HG02610 (cell line): ENCODE data around the gene ST7.
A peak's percentile ranks its signal among the peaks of the same experiment; 100 is the strongest.
"Not testable (repeated sequence)": the region's sequence is repeated elsewhere in the genome, so short reads cannot be mapped to it uniquely, and the experiment has no call there.

Source experiments
- ATAC-seq: cut with Tn5 transposase; IDR thresholded peaks from one replicate; pipeline ENCODE4 v1.9.1; 2021; ENCODE audit warnings: mild to moderate bottlenecking, moderate library complexity; ENCODE audit not compliant: unreplicated experiment

Gene ST7

DNA sequence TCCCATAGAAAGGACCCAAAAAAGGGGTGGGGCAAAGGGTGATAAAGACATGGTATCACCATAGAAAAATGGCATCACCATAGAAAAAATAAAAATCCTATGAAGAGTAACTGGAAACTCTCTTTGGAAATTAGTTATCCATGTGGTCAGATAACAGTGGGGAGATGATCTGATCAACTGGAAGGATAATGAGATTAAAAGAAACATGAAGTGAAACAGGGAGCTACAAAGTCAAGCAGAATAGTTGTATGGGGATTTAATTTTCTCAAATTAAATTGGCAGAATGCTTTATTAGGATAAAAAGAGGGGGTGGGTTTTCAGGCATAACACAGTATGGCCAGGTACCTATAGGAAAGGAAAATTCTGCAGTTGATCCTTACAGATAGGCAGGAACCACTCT, 258.3 kb downstream of the ST7 start:
- no peak for ATAC-seq

DNA sequence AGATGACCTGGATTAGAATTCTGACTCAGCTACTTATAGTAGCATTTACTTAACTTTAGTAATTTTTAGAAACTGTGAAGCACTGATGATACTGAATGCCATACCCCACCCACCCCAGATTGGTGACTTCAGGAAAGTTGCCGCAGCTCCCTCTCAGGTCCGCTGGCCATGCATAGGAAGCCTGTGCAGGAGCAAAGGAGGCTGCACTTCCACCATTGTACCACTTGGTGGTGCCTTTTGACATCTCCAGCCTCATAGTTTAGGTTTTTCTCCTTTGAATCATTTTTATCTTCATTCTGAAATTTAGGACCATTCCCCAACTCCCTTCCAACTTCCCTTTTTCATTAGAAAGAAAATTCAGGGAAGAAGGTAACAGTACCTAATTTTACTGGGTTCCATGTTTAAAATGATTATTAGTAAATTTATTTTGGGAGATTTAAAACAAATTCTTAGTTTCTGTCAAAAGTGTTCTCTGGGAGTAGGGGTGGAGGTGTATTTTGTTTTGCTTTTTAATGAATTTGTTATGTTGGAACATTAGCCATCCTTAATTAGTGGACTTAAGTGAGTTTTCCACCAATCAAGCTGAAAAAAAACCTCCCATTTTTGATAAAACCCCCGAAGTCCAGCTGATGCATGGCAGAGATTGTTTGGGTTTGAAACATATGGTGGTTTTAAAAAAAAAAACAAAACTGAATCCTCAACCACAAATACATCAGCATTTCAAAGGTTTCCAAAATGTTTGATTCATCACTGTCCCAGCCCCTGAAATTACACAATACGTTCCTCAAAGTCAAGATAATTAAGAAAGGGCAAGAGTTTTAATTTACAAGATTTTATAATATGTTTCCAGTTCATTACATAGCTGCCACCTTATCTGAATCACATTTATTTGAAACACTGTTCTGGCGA, 259.9 kb downstream of the ST7 start:
- peak; percentile 71 for ATAC-seq

DNA sequence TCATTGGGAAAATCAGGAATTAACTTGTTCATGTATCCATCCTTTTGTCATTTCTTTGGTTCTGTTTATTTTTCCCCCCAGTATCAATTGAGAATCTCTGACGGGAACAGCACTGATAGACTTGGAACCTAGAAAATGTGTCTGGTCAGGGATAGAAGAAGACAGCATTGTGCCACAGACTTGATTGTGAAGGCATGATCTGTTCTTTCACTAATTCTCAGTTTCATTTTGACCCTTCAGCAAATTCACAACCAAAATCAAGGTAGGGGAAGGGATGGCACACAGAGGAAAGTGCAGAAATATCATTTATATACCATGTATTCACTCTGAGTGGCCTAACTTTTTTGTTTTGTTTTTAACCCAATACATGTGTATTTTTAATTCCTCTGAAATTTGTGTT, 262.7 kb downstream of the ST7 start:
- ATAC-seq, result no peak

DNA sequence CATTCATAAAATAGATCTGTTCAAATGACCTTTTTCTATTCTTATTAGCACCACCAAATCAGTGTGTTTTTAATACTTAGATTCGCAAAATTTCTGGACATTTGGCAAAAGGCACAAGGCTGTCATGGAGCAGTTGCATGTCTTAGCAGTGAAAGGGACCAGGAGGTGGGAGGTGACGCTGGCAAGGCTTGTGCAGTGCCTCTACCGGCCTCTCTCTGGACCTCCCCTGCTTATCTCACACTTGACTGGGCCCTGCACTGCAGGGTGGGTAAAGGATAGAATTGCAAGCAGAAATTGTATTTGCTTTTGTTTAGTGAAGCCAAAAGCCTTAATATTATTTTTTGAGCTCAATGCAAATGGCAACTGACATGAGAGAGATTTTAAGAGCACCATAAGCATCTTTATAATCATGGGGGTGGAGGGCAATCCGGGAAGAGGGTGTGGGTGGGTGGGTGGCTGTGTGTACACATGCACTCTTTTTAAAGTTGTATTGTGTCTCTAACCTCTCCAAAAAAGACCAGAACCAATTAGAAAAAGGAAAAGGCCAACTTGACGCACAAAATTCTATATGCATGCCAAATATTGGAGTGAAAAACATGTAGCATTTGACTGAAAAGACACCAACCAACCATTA, 263.3 kb downstream of the ST7 start:
- no peak for ATAC-seq

DNA sequence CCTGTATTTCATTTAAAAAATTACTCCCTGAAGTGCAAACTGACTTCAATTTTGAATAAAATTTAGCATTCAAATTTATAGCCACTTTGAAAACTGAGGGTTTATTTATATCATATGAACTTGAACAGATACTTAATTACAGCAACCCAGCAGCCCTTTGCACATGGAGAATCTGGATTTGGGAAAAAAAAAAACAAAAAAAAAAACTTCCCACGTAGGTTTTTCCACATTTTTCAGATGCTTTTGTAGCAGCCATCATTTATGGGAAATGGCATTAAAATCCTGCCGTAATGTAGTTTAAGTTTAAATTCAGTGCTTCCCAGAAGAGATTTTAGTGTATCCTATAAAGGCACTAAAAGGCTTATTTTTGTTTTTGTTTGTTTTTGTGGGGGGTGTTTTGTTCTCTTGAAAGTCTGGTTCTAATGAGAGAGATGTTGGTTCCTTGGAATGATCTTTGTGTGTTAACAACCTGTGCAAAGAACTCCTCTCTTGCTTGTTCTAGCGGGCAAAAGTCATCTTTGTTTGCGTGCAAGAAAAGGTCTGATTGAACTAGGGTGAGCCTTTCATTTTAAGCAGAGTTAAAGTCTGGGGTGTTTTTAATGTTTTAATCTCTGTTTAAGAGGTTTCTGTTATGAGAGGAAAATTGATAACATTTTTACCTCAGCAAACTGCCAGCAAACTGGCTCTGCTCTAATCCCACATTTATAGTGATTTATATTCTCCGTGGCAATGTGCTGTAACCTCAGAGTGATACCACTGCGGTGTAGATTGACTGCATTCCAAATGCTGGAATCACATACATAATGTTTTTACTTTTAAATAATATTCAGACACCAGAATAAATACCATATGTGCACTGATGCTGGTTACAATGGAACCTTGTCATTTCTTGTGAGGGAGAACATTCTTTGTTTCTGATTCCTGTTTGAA, 264.1 kb downstream of the ST7 start:
- ATAC-seq, result no peak

DNA sequence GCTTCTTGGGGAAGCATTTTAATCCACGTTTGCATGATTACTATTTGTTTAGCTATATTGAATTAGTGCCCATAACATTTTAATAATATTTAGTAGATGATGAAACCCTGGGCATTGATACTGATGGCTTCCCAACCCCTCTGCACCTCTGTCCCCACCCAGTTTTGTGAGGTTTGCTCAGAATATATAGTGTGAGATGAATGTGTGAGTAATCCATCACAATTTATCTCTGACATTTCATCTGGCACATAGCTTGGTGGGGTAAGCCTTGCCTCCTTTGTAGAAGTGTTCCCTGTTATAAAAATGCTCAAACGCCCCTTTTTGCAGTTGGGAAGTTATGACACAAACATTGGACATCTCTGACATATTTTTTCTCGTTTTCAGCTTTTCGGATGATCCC, 265.4 kb downstream of the ST7 start:
- no peak for ATAC-seq

DNA sequence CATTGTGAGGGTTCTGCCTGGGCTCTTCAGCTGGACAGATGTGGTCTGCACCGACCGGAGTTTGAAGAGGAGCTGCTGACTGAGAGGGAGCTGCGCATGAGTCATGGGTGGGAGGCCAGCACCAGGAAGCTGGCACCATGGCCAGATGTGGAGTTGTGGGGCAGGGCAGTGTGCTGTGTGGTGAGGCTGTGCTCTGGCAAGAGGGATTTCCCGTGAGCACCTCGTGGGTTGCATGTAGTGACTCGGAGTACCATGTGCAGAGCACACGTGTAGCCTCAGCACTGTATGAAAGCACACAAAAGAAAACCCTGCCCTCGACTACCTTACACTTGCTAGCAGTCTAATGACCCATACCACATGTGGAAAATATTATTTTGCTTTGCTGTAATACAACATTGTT, 266.2 kb downstream of the ST7 start:
- ATAC-seq, result no peak

DNA sequence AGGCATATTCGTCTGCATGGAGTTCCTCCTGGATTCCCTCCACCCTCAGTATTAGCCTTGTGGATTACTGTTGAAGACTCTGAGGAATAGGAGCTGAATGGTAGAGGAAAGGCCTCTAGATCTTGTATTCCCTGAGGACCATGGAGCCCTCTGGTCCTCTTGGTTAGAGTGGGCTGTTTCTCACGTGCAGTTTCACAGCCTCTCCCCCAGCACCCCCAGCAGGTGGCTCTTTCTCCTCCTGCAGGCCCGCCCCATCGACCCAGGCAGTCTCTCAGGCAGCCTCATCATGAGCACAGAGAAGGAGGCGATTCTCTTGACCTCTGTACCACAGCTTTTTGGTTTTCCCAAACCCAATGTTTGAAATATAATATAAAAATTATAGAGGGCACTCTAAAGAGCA, 267.5 kb downstream of the ST7 start:
- no peak for ATAC-seq

DNA sequence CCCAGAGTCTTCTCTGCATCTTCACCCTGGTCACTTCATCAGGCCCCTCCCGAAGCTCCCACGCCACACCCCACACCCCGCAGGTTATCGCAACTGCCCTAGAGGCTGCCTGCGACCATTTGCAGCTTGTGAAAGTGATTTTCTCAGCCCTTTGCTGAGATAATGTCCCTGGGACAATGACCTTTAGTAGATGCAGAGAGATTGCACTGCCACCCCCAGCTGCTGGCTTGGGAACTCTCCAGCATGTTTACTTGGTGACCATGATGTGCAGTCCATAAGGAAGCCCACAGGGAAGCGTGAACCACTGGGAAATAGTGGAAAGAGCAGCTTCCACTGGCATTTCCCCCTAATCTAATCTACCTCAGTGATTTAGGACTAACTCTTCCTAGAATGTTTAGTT, 272.2 kb downstream of the ST7 start:
- ATAC-seq, result no peak

DNA sequence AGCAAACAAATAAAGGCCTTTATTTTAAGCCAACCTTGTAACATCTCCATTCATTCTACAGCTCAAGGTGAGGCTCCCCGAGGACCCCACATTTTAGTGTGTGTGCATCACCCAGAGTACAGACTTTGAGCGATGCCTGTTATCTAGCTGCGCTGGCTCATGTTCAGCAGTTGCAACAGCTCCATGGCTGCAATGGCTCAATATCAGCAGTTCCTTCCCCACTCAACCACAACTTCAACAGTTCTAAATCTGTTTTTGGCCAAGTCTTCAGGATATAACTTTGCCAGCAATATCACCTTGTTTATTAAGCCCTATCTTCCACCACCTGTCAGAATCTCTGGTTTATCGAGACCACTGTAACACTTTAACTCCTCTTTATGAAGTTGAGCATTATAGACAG, 273.8 kb downstream of the ST7 start:
- ATAC-seq, result no peak

DNA sequence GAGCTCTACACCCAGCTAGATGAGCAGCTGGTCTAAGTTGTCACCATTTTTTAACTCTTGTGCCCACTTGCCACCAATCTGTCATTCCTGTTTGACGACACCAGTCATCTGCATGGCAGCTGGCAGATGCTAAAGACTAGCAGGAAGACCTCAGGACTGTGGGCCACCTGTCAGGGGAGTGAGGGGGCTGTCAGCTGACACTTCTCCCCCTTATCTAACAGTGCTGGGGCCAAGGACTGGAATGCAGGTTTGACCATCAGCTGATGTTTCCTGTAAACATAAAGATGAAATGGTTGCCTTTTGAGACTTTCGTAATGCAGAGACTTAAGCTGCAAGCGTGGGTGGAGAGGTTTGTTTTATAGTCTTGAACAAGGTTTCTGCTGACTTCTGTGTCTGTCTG, 276.0 kb downstream of the ST7 start:
- no peak for ATAC-seq

DNA sequence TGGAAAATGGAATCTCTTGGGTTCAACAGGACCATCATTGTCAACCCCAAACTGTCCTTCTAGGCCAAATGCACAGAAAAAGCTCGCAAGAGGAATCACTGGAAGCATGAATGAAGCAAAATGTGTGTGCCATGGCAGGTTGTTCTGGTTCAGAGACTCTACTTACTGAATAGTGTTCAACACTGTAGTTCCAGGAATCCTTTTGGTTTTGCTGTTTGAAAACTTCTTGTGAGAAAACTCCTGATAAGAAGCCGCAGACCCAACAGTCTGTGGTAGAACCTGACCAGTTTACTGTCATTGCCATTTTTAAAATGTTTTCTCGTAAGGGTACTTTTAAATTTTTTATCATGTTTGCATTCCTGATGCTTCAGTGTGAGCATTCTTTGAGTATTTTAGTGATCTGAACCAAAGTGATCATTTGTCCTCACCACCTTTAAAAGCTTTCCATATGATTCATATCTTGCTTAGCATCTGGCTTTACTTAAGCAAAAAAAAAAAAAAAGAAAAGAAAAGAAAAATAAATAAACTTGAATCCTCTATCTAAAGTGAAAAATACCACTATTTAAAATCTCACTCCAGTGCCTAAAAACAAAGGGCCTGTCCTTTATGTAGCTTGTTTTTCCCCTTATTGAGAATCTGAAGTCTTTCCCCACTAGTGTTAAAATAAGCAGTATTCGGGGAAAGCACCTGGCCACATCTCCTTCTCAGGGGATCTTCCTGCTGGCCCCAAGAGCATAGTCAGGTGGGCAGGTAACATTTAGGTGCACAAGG, 277.2 kb downstream of the ST7 start:
- peak; percentile 87 for ATAC-seq

DNA sequence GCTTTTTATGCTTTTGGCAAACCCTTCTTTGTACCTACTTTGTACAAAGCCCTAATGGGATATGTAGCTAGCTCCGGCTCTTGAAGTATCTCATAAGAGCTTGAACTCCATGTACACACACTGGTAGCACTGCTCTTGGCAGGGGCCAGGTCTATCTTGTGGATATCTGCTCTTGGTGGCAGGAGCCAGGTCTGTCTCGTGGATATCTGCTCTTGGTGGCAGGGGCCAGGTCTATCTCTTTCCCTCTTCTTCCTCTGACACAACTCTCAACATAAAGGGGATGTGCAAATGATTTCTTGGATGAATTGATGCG, 277.7 kb downstream of the ST7 start:
- ATAC-seq, result no peak

DNA sequence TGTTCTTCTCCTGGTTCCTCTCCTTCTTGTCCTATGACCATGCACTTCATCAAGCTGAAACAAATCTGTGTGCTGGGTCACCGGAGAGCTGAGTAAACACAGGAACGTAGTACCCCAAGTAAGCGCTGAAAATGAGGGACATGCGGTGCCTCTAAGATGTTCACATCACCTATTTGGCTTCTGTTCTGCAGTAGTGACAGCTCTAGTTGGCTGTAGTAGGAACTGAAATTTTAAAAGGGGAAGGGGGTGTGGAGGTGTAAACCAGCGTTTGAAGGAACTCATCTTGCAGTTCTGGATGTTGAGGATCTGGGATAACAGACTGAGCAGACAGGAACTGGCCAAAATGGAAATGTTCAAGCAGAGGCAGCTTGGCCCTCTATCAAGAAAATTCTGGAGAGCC, 284.3 kb downstream of the ST7 start:
- ATAC-seq, result no peak

DNA sequence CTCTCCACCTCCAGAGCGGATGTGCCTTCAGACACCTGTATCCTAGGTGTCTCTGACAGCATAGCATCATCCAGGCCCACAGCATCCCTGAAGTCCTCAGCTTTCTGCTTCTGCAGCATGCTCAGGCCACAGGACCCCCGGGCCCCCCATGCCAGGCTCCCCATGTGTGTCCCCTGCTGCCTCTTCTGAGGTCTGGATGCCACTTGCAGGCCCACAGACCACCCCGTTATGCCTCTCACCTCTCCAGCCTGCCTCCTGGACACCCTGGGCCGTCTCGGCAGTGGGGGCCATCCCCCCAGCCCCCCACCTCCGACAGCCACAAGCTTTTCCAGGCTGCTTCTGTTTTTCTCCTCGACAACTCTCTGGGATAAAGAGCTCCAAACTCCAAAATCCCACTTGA, 285.2 kb downstream of the ST7 start:
- ATAC-seq, result no peak

DNA sequence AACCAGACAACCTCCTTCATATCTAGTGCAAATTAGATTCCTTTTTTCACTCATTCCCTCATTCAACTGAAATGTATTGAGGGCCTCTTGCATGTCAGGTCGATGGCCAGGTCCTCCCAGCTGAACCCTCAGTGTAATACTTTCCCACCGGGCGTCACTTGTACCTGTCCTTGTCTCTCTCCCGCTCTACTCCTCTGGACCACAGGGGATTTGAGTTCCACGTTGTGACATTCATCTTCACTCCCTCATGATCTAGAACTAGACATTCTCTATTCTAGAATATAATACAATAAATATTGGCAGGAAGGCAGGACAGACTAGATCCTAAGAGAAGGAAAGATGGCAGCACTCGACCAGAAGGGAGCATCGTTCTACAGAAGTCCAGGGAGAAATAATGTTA, 285.6 kb downstream of the ST7 start:
- no peak for ATAC-seq

DNA sequence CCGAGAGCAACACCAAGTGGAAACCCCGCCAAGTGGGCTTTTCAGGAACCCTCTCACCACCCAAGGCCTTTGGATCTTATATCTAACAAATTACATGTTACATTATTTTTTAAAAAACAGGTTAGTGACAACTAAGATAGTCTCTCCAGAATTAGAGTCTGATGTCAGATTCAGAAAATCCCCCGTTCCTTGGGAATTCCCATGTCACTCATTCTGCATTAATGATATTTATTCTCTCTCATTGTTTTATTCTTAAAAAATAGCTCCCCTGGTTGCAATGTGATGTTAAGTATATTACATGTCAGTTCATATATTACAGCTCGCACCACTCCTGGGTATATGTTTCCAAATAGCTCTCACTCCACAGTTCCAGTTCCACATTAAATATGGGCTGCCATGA, 287.8 kb downstream of the ST7 start:
- ATAC-seq, result no peak

DNA sequence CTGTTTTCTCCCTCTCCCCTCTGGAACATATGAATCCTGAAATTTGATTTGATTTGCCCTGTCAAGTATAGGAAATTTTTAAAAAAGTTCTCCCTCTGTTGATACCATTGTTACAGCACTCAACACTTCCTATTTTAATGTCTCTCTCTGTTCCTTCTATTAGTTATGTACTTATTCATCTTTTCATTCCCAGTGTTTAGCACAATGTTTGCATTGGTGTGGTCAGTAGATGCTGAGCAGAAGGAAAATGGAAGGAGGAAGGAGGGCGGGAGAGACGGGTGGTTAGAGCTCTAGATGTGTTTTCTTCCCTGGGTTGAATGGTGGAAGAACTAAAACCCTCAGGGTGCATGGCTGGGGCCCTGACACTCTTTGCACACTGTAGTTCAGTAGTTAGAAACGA, 290.1 kb downstream of the ST7 start:
- no peak for ATAC-seq

DNA sequence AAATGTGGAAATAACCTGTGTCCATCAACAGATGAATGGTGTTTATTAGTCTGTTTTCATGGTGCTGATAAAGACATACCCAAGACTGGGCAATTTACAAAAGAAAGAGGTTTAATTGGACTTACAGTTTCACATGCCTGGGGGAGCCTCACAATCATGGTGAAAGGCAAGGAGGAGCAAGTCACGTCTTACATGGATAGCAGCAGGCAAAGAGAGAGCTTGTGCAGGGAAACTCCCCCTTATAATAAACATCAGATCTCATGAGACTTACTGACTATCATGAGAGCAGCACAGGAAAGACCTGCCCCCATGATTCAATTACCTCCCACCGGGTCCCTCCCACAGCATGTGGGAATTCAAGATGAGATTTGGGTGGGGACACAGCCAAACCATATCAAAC, 292.4 kb downstream of the ST7 start:
- ATAC-seq, result not testable (repeated sequence)

DNA sequence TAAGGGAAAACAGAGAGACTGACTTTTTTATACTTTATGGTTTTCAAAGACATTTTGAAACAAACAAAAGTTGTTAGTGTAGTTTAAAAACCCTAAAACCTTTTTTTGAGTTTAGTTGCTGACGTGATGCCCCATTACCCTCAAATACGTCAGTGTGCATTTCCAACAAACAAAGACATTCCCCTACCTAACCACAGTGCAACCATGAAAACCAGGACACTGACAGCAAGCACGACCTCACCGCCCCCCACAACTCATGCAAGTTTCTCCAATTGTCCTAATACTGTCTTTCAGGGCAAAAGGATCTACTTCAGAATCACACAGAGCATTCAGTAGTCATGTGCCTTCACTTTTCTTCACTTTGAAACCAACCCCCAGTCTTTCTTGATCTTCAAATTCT, 294.5 kb downstream of the ST7 start:
- ATAC-seq, result no peak

DNA sequence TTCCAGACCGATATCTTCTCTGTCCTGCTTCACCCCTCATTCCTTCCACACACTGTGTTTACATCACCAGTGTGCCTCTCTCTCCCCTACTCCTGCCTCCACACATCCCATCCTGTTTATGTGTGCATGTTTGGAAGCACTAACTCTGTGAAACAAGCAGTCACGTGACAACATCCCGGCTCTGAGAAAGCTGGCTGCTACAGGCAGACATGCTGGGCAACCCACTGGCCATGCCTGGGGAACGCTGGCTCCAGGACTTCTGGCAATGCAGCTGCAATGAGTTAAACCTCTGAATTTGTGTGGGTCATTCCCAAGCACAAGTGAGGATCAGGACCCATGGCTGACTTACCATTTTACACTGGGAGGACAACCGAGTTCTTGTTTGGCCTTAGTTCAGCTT, 295.5 kb downstream of the ST7 start:
- no peak for ATAC-seq
